IPS DF 6.9 (cell line): ENCODE results near the gene PARG.
A peak's percentile ranks its signal among the peaks of the same experiment; 100 is the strongest.
"Not testable (repeated sequence)": the region's sequence is repeated elsewhere in the genome, so short reads cannot be mapped to it uniquely, and the experiment has no call there.

Experiments used
- DNase-seq: peaks from one replicate; pipeline ENCODE4 v3.0.0-alpha.2; 2013; ENCODE audit warnings: low read depth, low spot score
- H3K27ac ChIP-seq: one replicate; pipeline ENCODE4 v1.5.1; 2013; ENCODE audit warnings: low read length, control low read depth
- H3K27me3 ChIP-seq: 2 replicates; pipeline ENCODE4 v1.6.1; 2013; ENCODE audit warnings: mild to moderate bottlenecking, low read length; ENCODE audit not compliant: control insufficient read depth, insufficient read depth
- H3K36me3 ChIP-seq: 2 replicates; pipeline ENCODE4 v1.6.1; 2013; ENCODE audit warnings: low read length; ENCODE audit not compliant: control insufficient read depth, insufficient read depth
- H3K4me1 ChIP-seq: 2 replicates; pipeline ENCODE4 v1.6.1; 2013; ENCODE audit warnings: low read length; ENCODE audit not compliant: control insufficient read depth, insufficient read depth
- H3K4me3 ChIP-seq: 2 replicates; pipeline ENCODE4 v1.5.1; 2013; ENCODE audit warnings: mild to moderate bottlenecking, low read length
- H3K9me3 ChIP-seq: 2 replicates; pipeline ENCODE4 v1.6.1; 2013; ENCODE audit warnings: low read length, inconsistent platforms; ENCODE audit not compliant: control insufficient read depth, insufficient read depth
- whole genome bisulfite sequencing: extraction: QIAGEN DNeasy Blood & Tissue Kit; methylation state at CpG from one replicate; pipeline ENCODE4 v1.1.7; 2013; ENCODE audit warnings: mixed read lengths, missing lambda C conversion rate; ENCODE audit not compliant: insufficient read length, insufficient coverage; 5-methylcytosine and 5-hydroxymethylcytosine counted together

Gene PARG

GRCh38 chr10:49941447-49942338 lies at the start of gene PARG, which contains the start of gene TIMM23B:
Gene PARG, minus strand, starts transcription at chr10:49942027. Its CDS starts 302 bp downstream, at chr10:49941725.
Gene TIMM23B, plus strand, starts transcription at chr10:49942053. Its CDS starts 142 bp downstream, at chr10:49942195.
- peak within 1 kb of the TSS; percentile 97 for H3K4me3 ChIP-seq
- DNase-seq, H3K36me3 ChIP-seq, H3K27ac ChIP-seq, H3K27me3 ChIP-seq, H3K9me3 ChIP-seq, H3K4me1 ChIP-seq: not testable (repeated sequence)
- WGBS: no CpG with 5 or more reads among the region's 81 CpGs

GRCh38 chr10:49988376-49988775 lies 46.5 kb upstream of the PARG start, which contains the start of gene AGAP6:
Gene AGAP6, plus strand, starts transcription at chr10:49988406. Its CDS starts 310 bp downstream, at chr10:49988716.
- not testable (repeated sequence) for H3K4me1 ChIP-seq, H3K27ac ChIP-seq, H3K9me3 ChIP-seq, H3K4me3 ChIP-seq, H3K36me3 ChIP-seq, H3K27me3 ChIP-seq, DNase-seq
- WGBS: no CpG with 5 or more reads among the region's 18 CpGs

GRCh38 chr10:49987207-49987606 lies 45.4 kb upstream of the PARG start:
- not testable (repeated sequence) for H3K27me3 ChIP-seq, H3K36me3 ChIP-seq, H3K4me1 ChIP-seq, H3K9me3 ChIP-seq, H3K4me3 ChIP-seq, H3K27ac ChIP-seq, DNase-seq
- no CpG with 5 or more reads among the region's 3 CpGs for WGBS

GRCh38 chr10:49977756-49978155 lies 35.9 kb upstream of the PARG start:
- not testable (repeated sequence) for H3K27me3 ChIP-seq, H3K36me3 ChIP-seq, H3K4me1 ChIP-seq, H3K4me3 ChIP-seq, DNase-seq, H3K9me3 ChIP-seq, H3K27ac ChIP-seq
- no CpG with 5 or more reads among the region's 3 CpGs for whole genome bisulfite sequencing

GRCh38 chr10:49972094-49972493 lies 30.3 kb upstream of the PARG start:
- H3K27me3 ChIP-seq, H3K36me3 ChIP-seq, H3K4me3 ChIP-seq, H3K9me3 ChIP-seq, H3K4me1 ChIP-seq, DNase-seq, H3K27ac ChIP-seq: not testable (repeated sequence)
- WGBS: no CpG with 5 or more reads among the region's 3 CpGs

- not testable (repeated sequence) for H3K36me3 ChIP-seq, H3K9me3 ChIP-seq, H3K27me3 ChIP-seq, H3K27ac ChIP-seq, H3K4me1 ChIP-seq, DNase-seq, H3K4me3 ChIP-seq
- no CpG with 5 or more reads among the region's 2 CpGs for WGBS
Observed at GRCh38 chr10:49971466-49971865, 29.6 kb upstream of the PARG start.

GRCh38 chr10:49970331-49970857 lies 28.6 kb upstream of the PARG start:
- no CpG with 5 or more reads among the region's 37 CpGs for WGBS
- not testable (repeated sequence) for H3K4me3 ChIP-seq, H3K9me3 ChIP-seq, H3K4me1 ChIP-seq, H3K27me3 ChIP-seq, H3K36me3 ChIP-seq, DNase-seq, H3K27ac ChIP-seq

- H3K36me3 ChIP-seq, H3K9me3 ChIP-seq, H3K4me3 ChIP-seq, DNase-seq, H3K27me3 ChIP-seq, H3K27ac ChIP-seq, H3K4me1 ChIP-seq: not testable (repeated sequence)
- WGBS: no CpG with 5 or more reads among the region's 3 CpGs
Observed at GRCh38 chr10:49953122-49953521, 11.3 kb upstream of the PARG start.

GRCh38 chr10:49952006-49952405 lies 10.2 kb upstream of the PARG start:
- WGBS: no CpG with 5 or more reads among the region's 3 CpGs
- H3K4me1 ChIP-seq: not testable (repeated sequence)

GRCh38 chr10:49948737-49949136 lies 6.9 kb upstream of the PARG start:
- DNase-seq, H3K4me1 ChIP-seq, H3K27me3 ChIP-seq, H3K9me3 ChIP-seq, H3K4me3 ChIP-seq, H3K27ac ChIP-seq, H3K36me3 ChIP-seq: not testable (repeated sequence)
- WGBS: no CpG with 5 or more reads among the region's 2 CpGs

More at GRCh38 chr10:49952006-49952405, 10.2 kb upstream of the PARG start:
- H3K4me3 ChIP-seq, H3K9me3 ChIP-seq, H3K27ac ChIP-seq, DNase-seq, H3K27me3 ChIP-seq, H3K36me3 ChIP-seq: not testable (repeated sequence)
